ENCODE measurements around the gene ARID4B.
A peak's percentile ranks its signal among the peaks of the same experiment; 100 is the strongest.
"Not testable (repeated sequence)": the region's sequence is repeated elsewhere in the genome, so short reads cannot be mapped to it uniquely, and the experiment has no call there.

Gene ARID4B
- 263 to 308 reads per million in 2 donors for total RNA-seq

GRCh38 chr1:235327559-235328270 lies at the start of gene ARID4B:
Gene ARID4B, minus strand, starts transcription at chr1:235328179. Its CDS starts 1,260 bp downstream, at chr1:235326919.
- DNase-seq, result no peak

- DNase-seq, result no peak
These were observed 48.1 kb upstream of the ARID4B start for GRCh38 chr1:235375919-235376605.

- no peak for DNase-seq
These were observed 41.8 kb upstream of the ARID4B start for GRCh38 chr1:235369802-235370201.

- DNase-seq, result no peak
These were observed 40.4 kb upstream of the ARID4B start for GRCh38 chr1:235368428-235368827.

GRCh38 chr1:235367000-235367908 lies 39.3 kb upstream of the ARID4B start, which contains the start of gene TBCE:
Gene TBCE, plus strand, starts transcription at chr1:235367427. Its CDS starts 12,623 bp downstream, at chr1:235380050.
- DNase-seq, result peak; percentile 71

GRCh38 chr1:235366286-235366685 lies 38.3 kb upstream of the ARID4B start:
- DNase-seq, result no peak

- not testable (repeated sequence) for DNase-seq
These were observed 36.2 kb upstream of the ARID4B start for GRCh38 chr1:235364189-235364588.

- no peak for DNase-seq
These were observed 30.9 kb upstream of the ARID4B start for GRCh38 chr1:235358899-235359298.

GRCh38 chr1:235357485-235358373 lies 29.8 kb upstream of the ARID4B start:
- no peak for DNase-seq

- DNase-seq, result no peak
These were observed 23.9 kb upstream of the ARID4B start for GRCh38 chr1:235351898-235352297.

- DNase-seq, result no peak
These were observed 23.5 kb upstream of the ARID4B start for GRCh38 chr1:235351441-235351840.

- no peak for DNase-seq
These were observed 15.7 kb upstream of the ARID4B start for GRCh38 chr1:235343726-235344125.

GRCh38 chr1:235342471-235342870 lies 14.5 kb upstream of the ARID4B start:
- DNase-seq, result no peak

- no peak for DNase-seq
These were observed 14.1 kb upstream of the ARID4B start for GRCh38 chr1:235342039-235342438.

- no peak for DNase-seq
These were observed 13.4 kb upstream of the ARID4B start for GRCh38 chr1:235341334-235341733.

GRCh38 chr1:235339746-235340145 lies 11.8 kb upstream of the ARID4B start:
- DNase-seq, result no peak

GRCh38 chr1:235336903-235337302 lies 8.9 kb upstream of the ARID4B start:
- no peak for DNase-seq

- no peak for DNase-seq
These were observed 3.4 kb upstream of the ARID4B start for GRCh38 chr1:235331401-235331800.

- no peak for DNase-seq
These were observed 2.9 kb upstream of the ARID4B start for GRCh38 chr1:235330918-235331285.

GRCh38 chr1:235329139-235329902 lies 1.3 kb upstream of the ARID4B start:
- DNase-seq, result peak; percentile 38
